Activated naive CD8-positive, alpha-beta T cell treated with anti-CD3 and anti-CD28 coated beads, Interleukin-2, amount 10 ng/mL, durations not matched to agents 7 days and 5 days (primary cell): ENCODE data around the gene HMGXB4. TPM values are rescaled to one million over a fixed set of nuclear protein-coding genes. Genes with fewer than 3 reads are reported as not detected.
A peak's percentile ranks its signal among the peaks of the same experiment; 100 is the strongest.

ENCODE experiments used
- ATAC-seq: fragments of 150-1000 bp; cut with Tn5 transposase; one replicate; pipeline ENCODE4 v1.10.0; 2021; ENCODE audit warnings: low read depth, moderate library complexity
- POLR2A ChIA-PET: fragments of 350-600 bp; sonication (Branson Sonifier 250); formaldehyde crosslinking; loops from one replicate; lab custom pipeline; 2021; ENCODE audit warnings: antibody characterized with exemption; lab: Charles Lee
- DNase-seq: peaks from one replicate; pipeline ENCODE4 v3.0.0; 2021
- H3K27ac Mint-ChIP-seq: one replicate; pipeline ENCODE4 v1.8.0; 2022; ENCODE audit warnings: mild to moderate bottlenecking, mixed read lengths
- H3K27me3 Mint-ChIP-seq: one replicate; pipeline ENCODE4 v1.8.0; 2022; ENCODE audit warnings: mild to moderate bottlenecking, moderate library complexity, mixed read lengths
- H3K36me3 Mint-ChIP-seq: one replicate; pipeline ENCODE4 v1.8.0; 2021; ENCODE audit warnings: mild to moderate bottlenecking, mixed read lengths
- H3K4me1 Mint-ChIP-seq: one replicate; pipeline ENCODE4 v1.8.0; 2021; ENCODE audit warnings: mixed read lengths
- H3K4me3 Mint-ChIP-seq: one replicate; pipeline ENCODE4 v1.8.0; 2022; ENCODE audit warnings: mild to moderate bottlenecking, moderate library complexity, mixed read lengths
- H3K9me3 Mint-ChIP-seq: one replicate; pipeline ENCODE4 v1.8.0; 2021; ENCODE audit warnings: mixed read lengths
- total RNA-seq, 2 experiments: library from RNA; stranded (reverse); gene quantifications; one replicate each; pipeline ENCODE4 v1.2.3, GENCODE V29; 2021

HMGXB4 gene
- 10 to 100 TPM; 35.4 to 36.2 TPM for total RNA-seq

- H3K4me1 Mint-ChIP-seq: peaks cover 22% of the 10 kb centered on the region
- peak; percentile 86 for DNase-seq
- POLR2A ChIA-PET: interaction anchor here (0.5 to 1.7 kb wide), 9 partner anchors 9 to 183 kb away, joined by 3 to 15 read pairs (median 5); partner anchors contain the start of gene TOM1
- peaks cover 18% of the 10 kb centered on the region for H3K36me3 Mint-ChIP-seq
- H3K27me3 Mint-ChIP-seq: no peaks in the 10 kb centered on the region
- ATAC-seq: peak; percentile 93
- H3K4me3 Mint-ChIP-seq: peak within 1 kb of the TSS; percentile 91
- H3K9me3 Mint-ChIP-seq: no peaks in the 10 kb centered on the region
- H3K27ac Mint-ChIP-seq: peak within 1 kb of the TSS; percentile 94
Measured at GRCh38 chr22:35257321-35258190, at the start of gene HMGXB4. TSS of gene HMGXB4 (plus strand) at chr22:35257493. CDS start at chr22:35262391, 4,898 bp downstream.

- H3K27me3 Mint-ChIP-seq: peaks cover 5% of the 10 kb centered on the region
Measured at GRCh38 chr22:35208003-35208402, 49.3 kb upstream of the HMGXB4 start.

GRCh38 chr22:35209203-35209602 lies 48.1 kb upstream of the HMGXB4 start:
- POLR2A ChIA-PET: no interaction called here
- H3K36me3 Mint-ChIP-seq: no peaks in the 10 kb centered on the region
- peaks cover 8% of the 10 kb centered on the region for H3K27me3 Mint-ChIP-seq
- DNase-seq (no peak), ATAC-seq (no peak)
- H3K9me3 Mint-ChIP-seq: no peaks in the 10 kb centered on the region
- H3K4me1 Mint-ChIP-seq: no peaks in the 10 kb centered on the region
- H3K4me3 Mint-ChIP-seq: no peak overlapping the region
- no peak overlapping the region for H3K27ac Mint-ChIP-seq

More at GRCh38 chr22:35208003-35208402, 49.3 kb upstream of the HMGXB4 start:
- no peak for DNase-seq
- H3K27ac Mint-ChIP-seq: no peak overlapping the region
- no peaks in the 10 kb centered on the region for H3K9me3 Mint-ChIP-seq
- H3K4me3 Mint-ChIP-seq: no peak overlapping the region
- POLR2A ChIA-PET: no interaction called here
- no peaks in the 10 kb centered on the region for H3K36me3 Mint-ChIP-seq
- no peaks in the 10 kb centered on the region for H3K4me1 Mint-ChIP-seq
- ATAC-seq: no peak

GRCh38 chr22:35212009-35212408 lies 45.3 kb upstream of the HMGXB4 start:
- H3K4me3 Mint-ChIP-seq: no peak overlapping the region
- H3K9me3 Mint-ChIP-seq: no peaks in the 10 kb centered on the region
- peaks cover 8% of the 10 kb centered on the region for H3K27me3 Mint-ChIP-seq
- POLR2A ChIA-PET: no interaction called here
- H3K4me1 Mint-ChIP-seq: no peaks in the 10 kb centered on the region
- no peak for ATAC-seq
- no peaks in the 10 kb centered on the region for H3K36me3 Mint-ChIP-seq
- no peak for DNase-seq
- no peak overlapping the region for H3K27ac Mint-ChIP-seq

- DNase-seq (no peak), ATAC-seq (no peak)
- Mint-ChIP-seq H3K4me3 (no peak overlapping the region), H3K27me3 (peaks cover 8% of the 10 kb centered on the region), H3K36me3 (no peaks in the 10 kb centered on the region), H3K9me3 (no peaks in the 10 kb centered on the region), H3K27ac (no peak overlapping the region), H3K4me1 (no peaks in the 10 kb centered on the region)
- POLR2A ChIA-PET: no interaction called here
Measured at GRCh38 chr22:35212996-35213395, 44.3 kb upstream of the HMGXB4 start.

- Mint-ChIP-seq H3K36me3 (no peaks in the 10 kb centered on the region), H3K4me3 (no peak overlapping the region), H3K27me3 (peaks cover 4% of the 10 kb centered on the region), H3K4me1 (no peaks in the 10 kb centered on the region), H3K9me3 (no peaks in the 10 kb centered on the region), H3K27ac (no peak overlapping the region)
- no peak for ATAC-seq
- no peak for DNase-seq
- POLR2A ChIA-PET: no interaction called here
Measured at GRCh38 chr22:35214968-35215367, 42.3 kb upstream of the HMGXB4 start.

GRCh38 chr22:35215993-35216392 lies 41.3 kb upstream of the HMGXB4 start:
- Mint-ChIP-seq H3K4me3 (no peak overlapping the region), H3K27ac (no peak overlapping the region), H3K27me3 (peaks cover 4% of the 10 kb centered on the region), H3K36me3 (no peaks in the 10 kb centered on the region), H3K4me1 (no peaks in the 10 kb centered on the region), H3K9me3 (no peaks in the 10 kb centered on the region)
- ATAC-seq (no peak), DNase-seq (no peak)
- POLR2A ChIA-PET: no interaction called here

- no peaks in the 10 kb centered on the region for H3K36me3 Mint-ChIP-seq
- H3K4me3 Mint-ChIP-seq: no peak overlapping the region
- DNase-seq: no peak
- no peak overlapping the region for H3K27ac Mint-ChIP-seq
- no peak for ATAC-seq
- H3K9me3 Mint-ChIP-seq: no peaks in the 10 kb centered on the region
- no peaks in the 10 kb centered on the region for H3K4me1 Mint-ChIP-seq
- POLR2A ChIA-PET: no interaction called here
- H3K27me3 Mint-ChIP-seq: peaks cover 6% of the 10 kb centered on the region
Measured at GRCh38 chr22:35217527-35217926, 39.8 kb upstream of the HMGXB4 start.

GRCh38 chr22:35218079-35218478 lies 39.2 kb upstream of the HMGXB4 start:
- ATAC-seq (no peak), DNase-seq (no peak)
- Mint-ChIP-seq H3K4me1 (no peaks in the 10 kb centered on the region), H3K27me3 (peaks cover 5% of the 10 kb centered on the region), H3K4me3 (no peak overlapping the region), H3K36me3 (no peaks in the 10 kb centered on the region), H3K9me3 (no peaks in the 10 kb centered on the region), H3K27ac (no peak overlapping the region)
- POLR2A ChIA-PET: no interaction called here

GRCh38 chr22:35219012-35219411 lies 38.3 kb upstream of the HMGXB4 start:
- POLR2A ChIA-PET: no interaction called here
- H3K4me1 Mint-ChIP-seq: no peaks in the 10 kb centered on the region
- no peak for ATAC-seq
- DNase-seq: no peak
- no peaks in the 10 kb centered on the region for H3K36me3 Mint-ChIP-seq
- no peak overlapping the region for H3K27ac Mint-ChIP-seq
- H3K9me3 Mint-ChIP-seq: no peaks in the 10 kb centered on the region
- no peak overlapping the region for H3K4me3 Mint-ChIP-seq
- H3K27me3 Mint-ChIP-seq: peaks cover 3% of the 10 kb centered on the region

GRCh38 chr22:35220221-35220620 lies 37.1 kb upstream of the HMGXB4 start:
- POLR2A ChIA-PET: no interaction called here
- no peaks in the 10 kb centered on the region for H3K9me3 Mint-ChIP-seq
- H3K4me3 Mint-ChIP-seq: no peak overlapping the region
- H3K27ac Mint-ChIP-seq: no peak overlapping the region
- no peak for ATAC-seq
- H3K4me1 Mint-ChIP-seq: no peaks in the 10 kb centered on the region
- no peaks in the 10 kb centered on the region for H3K36me3 Mint-ChIP-seq
- peaks cover 4% of the 10 kb centered on the region for H3K27me3 Mint-ChIP-seq
- no peak for DNase-seq

GRCh38 chr22:35225010-35225409 lies 32.3 kb upstream of the HMGXB4 start:
- Mint-ChIP-seq H3K27ac (no peak overlapping the region), H3K36me3 (no peaks in the 10 kb centered on the region), H3K27me3 (peaks cover 4% of the 10 kb centered on the region), H3K4me3 (no peak overlapping the region), H3K4me1 (no peaks in the 10 kb centered on the region), H3K9me3 (no peaks in the 10 kb centered on the region)
- POLR2A ChIA-PET: no interaction called here
- ATAC-seq (no peak), DNase-seq (no peak)

- Mint-ChIP-seq H3K4me1 (peaks cover 9% of the 10 kb centered on the region), H3K4me3 (no peak overlapping the region), H3K36me3 (no peaks in the 10 kb centered on the region), H3K27ac (no peak overlapping the region), H3K27me3 (peaks cover 4% of the 10 kb centered on the region), H3K9me3 (no peaks in the 10 kb centered on the region)
- POLR2A ChIA-PET: no interaction called here
- no peak for DNase-seq
- ATAC-seq: no peak
Measured at GRCh38 chr22:35226958-35227647, 30.2 kb upstream of the HMGXB4 start.

- H3K4me1 Mint-ChIP-seq: peaks cover 9% of the 10 kb centered on the region
- H3K36me3 Mint-ChIP-seq: no peaks in the 10 kb centered on the region
- peaks cover 9% of the 10 kb centered on the region for H3K27me3 Mint-ChIP-seq
- H3K27ac Mint-ChIP-seq: no peak overlapping the region
- POLR2A ChIA-PET: interaction anchor here (1.4 kb wide), 1 partner anchor 28 kb away, joined by 5 read pairs; the partner anchor contains the start of gene HMGXB4
- H3K4me3 Mint-ChIP-seq: no peak overlapping the region
- DNase-seq: no peak
- no peaks in the 10 kb centered on the region for H3K9me3 Mint-ChIP-seq
- ATAC-seq: no peak
Measured at GRCh38 chr22:35229865-35230264, 27.4 kb upstream of the HMGXB4 start.
